HG03045 (cell line): Measurements from ENCODE around the gene PREB.
"Not testable (repeated sequence)": the region's sequence is repeated elsewhere in the genome, so short reads cannot be mapped to it uniquely, and the experiment has no call there.

ENCODE experiments used
- ATAC-seq: cut with Tn5 transposase; IDR thresholded peaks from one replicate; pipeline ENCODE4 v1.9.1; 2021; ENCODE audit warnings: mild to moderate bottlenecking, moderate library complexity; ENCODE audit not compliant: unreplicated experiment

The PREB gene

GRCh38 chr2:27127883-27128667 lies 6.4 kb downstream of the PREB start:
- no peak for ATAC-seq

- no peak for ATAC-seq
Observed at GRCh38 chr2:27126252-27126710, 8.2 kb downstream of the PREB start.

DNA sequence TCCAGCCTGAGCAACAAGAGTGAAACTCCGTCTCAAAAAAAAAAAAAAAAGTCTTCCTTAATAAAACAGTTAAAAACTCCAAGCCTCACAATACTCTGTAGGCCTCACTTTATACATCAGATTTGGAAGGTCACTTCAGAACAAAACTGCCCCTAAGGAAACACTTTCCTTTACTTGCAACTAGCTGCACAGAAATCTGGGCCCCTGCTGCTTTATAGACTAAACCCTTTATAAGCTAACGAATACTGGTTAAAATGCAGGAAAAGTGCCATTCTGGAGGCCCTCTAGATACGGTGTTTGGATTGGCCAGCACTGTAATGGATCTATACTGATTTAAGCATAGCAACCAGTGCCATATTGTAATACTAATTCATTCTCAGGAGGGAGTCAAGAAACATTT lies 9.3 kb downstream of the PREB start:
- ATAC-seq, result no peak

GRCh38 chr2:27123302-27124150 lies 10.9 kb downstream of the PREB start, which contains the start of gene ABHD1:
Gene ABHD1 (plus strand): TSS chr2:27123815. CDS start chr2:27123949, 134 bp downstream.
- peak; percentile 69 for ATAC-seq

DNA sequence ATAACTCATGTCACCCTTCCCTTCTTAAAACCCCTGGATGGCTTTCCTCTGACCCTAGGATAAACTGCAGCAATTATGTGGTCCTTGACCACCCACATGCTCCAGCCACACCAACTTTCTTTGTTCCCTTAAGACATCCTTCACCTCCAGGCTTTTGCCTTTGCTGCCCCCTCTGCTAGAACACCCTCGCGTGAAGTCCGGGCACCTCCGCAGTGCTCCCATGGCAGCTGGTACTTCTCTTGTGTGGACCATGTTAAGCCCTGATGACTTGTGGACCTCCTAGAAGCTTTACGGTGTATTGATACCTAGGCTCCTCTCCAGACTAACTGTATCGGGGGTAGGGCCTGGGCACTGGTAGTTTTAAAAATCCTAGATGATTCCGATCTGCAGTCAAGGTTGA lies 11.6 kb downstream of the PREB start:
- no peak for ATAC-seq

- ATAC-seq, result no peak
Observed at GRCh38 chr2:27121906-27122305, 12.5 kb downstream of the PREB start.

DNA sequence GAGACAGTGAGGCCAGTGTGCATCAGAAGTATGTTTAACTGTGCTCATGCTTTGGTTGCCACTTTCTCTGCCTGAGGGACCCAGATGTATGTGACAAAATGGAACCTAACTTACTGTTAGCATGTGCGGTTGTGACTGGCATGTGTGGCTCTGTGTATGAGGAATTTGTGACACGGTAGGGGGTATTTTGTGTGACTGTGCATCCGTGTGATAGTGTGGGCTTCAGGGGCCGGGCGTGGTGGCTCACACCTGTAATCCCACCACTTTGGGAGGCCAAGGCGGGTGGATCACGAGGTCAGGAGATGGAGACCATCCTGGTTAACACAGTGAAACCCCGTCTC lies 15.1 kb downstream of the PREB start:
- ATAC-seq, result not testable (repeated sequence)

DNA sequence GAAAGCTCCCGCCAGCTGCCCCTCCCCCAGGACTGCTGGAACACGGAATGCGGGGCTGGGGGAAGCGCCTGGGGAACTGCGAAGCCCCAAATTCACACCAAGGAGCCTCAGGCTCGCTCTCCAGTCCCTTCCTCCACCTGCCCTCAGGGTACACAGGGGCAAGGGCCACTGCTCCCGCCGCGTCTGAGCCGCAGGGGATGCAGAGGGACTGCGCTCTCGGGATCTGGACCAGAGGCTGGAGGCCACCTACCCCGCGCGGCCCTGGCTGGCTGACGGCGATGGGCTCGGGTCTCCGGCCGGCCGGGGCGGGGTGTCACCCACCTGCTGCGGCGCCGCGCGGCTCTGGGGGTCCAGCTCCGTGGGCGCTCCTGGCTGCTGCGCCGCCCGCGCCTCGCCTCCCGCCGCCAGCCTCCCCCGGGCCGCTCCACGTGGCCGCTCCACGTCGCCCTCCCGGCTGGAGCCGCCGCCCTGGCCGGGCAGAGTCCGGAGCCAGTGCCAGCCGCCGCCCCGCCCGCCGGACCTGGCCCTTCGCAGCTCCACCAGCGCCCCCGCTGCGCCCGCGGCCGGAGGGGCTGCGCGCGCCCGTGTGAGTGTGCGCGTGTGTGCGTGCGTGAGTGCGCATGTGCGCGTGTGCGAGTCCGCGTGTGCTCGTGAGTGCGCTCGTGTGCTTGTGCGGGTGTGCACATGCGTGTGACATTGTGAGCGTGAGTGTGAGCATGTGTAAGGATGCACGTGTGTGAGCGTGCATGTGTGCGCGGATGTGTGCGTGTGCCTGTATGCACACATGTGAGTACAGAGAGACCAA lies 15.7 kb downstream of the PREB start, which contains the start of gene CGREF1:
TSS of gene CGREF1 (minus strand) at position 604 of the 805 bp plus-strand sequence. CDS start 14,762 bp downstream, outside the sequence.
- ATAC-seq, result no peak

DNA sequence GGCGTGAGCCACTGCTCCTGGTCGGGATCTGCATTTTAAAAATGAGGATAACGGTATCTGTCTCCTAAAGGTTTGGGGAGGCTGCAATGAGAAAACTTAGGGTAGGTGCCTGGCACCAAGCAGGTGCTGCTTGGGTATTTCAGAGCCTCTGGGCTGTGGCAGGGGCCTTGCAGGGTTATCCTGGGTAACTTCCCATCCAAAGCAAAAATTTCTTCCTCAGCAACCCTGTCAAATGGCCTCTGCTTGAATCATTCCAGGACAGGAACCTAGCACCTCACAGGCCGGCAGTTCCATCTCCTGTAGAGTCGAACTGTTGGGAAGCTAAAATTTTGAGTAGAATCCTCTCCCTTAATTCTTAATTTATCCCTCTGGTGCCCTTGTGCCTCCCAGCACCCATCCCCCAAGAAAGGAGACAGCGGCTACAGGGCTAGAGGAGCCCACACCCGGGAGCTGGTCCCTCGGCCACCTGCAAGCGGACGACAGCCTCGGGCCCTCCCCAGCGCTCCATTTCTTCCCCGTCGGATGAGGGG lies 16.4 kb downstream of the PREB start:
- no peak for ATAC-seq

- no peak for ATAC-seq
Observed at GRCh38 chr2:27115519-27115918, 18.9 kb downstream of the PREB start.

DNA sequence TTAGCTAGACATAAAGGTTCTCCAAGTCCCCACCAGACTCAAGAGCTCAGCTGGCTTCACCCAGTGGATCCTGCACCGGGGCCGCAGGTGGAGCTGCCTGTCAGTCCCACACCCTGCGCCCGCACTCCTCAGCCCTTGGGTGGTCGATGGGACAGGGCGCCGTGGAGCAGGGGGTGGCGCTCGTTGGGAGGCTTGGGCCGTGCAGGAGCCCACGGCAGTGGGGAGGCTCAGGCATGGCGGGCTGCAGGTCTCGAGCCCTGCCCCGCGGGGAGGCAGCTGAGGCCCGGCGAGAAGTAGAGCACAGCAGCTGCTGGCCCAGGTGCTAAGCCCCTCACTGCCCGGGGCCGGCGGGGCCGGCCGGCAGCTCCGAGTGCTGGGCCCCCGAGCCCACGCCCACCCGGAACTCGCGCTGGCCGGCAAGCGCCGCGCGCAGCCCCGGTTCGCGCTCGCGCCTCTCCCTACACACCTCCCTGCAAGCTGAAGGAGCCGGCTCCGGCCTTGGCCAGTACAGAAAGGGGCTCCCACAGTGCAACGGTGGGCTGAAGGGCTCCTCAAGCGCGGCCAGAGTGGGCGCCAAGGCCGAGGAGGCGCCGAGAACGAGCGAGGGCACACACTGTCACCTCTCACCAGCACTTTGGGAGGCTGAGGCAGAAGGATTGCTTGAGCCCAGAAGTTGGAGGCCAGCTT lies 22.9 kb downstream of the PREB start:
- not testable (repeated sequence) for ATAC-seq

- ATAC-seq, result not testable (repeated sequence)
Observed at GRCh38 chr2:27110603-27111352, 23.7 kb downstream of the PREB start.

DNA sequence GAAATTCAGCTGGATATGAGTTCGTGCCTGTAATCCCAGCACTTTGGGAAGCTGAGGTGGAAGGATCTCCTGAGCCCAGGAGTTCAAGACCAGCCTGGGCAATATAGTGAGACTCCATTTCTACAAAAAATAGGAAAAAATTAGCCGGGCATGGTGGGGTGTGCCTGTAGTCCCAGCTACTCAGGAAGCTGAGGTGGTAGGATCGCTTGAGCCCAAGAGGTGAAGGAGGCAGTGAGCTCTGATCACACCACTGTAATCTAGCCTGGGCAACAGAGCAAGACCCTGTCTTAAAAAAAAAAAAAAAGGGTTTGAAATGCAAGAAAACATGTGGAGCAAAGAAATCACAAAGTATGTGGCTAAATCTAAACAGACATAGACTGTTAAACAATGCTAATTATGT lies 25.4 kb downstream of the PREB start:
- ATAC-seq, result no peak

GRCh38 chr2:27108221-27108620 lies 26.2 kb downstream of the PREB start:
- ATAC-seq, result no peak

DNA sequence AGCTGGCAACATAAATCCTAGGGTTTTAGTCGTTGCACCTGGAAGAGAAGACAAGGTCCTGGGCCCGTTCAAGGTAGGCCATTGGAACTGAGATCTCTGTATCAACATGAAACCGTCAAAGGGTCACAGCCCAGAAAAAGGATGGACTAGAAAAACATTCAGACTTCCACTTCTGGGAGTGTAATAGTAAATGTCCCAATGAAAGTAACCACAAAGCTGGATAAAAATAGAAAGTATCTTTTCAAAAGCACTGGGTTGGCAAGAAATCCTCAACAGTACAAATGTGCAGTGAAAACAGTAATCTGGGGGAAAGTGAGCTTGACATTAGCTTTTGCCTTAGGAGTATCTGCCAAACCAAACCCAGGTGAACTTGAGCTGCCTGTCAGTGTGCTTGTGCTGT lies 28.5 kb downstream of the PREB start:
- ATAC-seq, result no peak

GRCh38 chr2:27102329-27102728 lies 32.1 kb downstream of the PREB start:
- ATAC-seq, result no peak

GRCh38 chr2:27100036-27100435 lies 34.4 kb downstream of the PREB start:
- ATAC-seq, result no peak

DNA sequence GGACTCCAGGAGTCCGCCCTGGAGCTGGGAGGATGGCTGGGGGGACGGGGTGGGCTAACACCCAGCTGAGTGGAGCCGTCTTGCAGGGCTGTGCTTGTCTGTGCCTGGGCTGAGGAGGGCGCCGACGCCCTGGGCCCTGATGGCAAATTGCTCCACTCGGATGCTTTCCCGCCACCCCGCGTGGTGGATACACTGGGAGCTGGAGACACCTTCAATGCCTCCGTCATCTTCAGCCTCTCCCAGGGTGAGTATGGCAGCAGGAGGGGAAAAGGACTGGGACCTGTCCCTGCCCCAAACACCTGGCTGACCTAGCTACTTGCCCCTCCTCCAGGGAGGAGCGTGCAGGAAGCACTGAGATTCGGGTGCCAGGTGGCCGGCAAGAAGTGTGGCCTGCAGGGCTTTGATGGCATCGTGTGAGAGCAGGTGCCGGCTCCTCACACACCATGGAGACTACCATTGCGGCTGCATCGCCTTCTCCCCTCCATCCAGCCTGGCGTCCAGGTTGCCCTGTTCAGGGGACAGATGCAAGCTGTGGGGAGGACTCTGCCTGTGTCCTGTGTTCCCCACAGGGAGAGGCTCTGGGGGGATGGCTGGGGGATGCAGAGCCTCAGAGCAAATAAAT lies 35.0 kb downstream of the PREB start:
- no peak for ATAC-seq

- ATAC-seq, result no peak
Observed at GRCh38 chr2:27097341-27097740, 37.1 kb downstream of the PREB start.
